ENCODE data around the gene CD84. TPM values are rescaled to one million over a fixed set of nuclear protein-coding genes. Genes with fewer than 3 reads are reported as not detected.
"Not testable (repeated sequence)": the region's sequence is repeated elsewhere in the genome, so short reads cannot be mapped to it uniquely, and the experiment has no call there.

Gene CD84
- total and polyA plus RNA-seq, 2 experiments from 2014 or later, result 0.23 to 0.74 TPM

GRCh38 chr1:160560806-160561205 lies 18.5 kb downstream of the CD84 start:
- Histone ChIP-seq H3K27ac (no peak overlapping the region), H3K9me3 (ENCODE audit: low read depth) (peaks cover 5% of the 10 kb centered on the region), H4K20me1 (ENCODE audit: insufficient read depth, poor library complexity, severe bottlenecking) (no peaks in the 10 kb centered on the region), H3K4me3 (no peak overlapping the region), H3K27me3 (no peaks in the 10 kb centered on the region), H3K4me1 (ENCODE audit: insufficient read depth) (no peaks in the 10 kb centered on the region), H3K79me2 (no peaks in the 10 kb centered on the region), H3K4me2 (no peak overlapping the region), H2AFZ (no peak overlapping the region), H3K9me2 (replicated peaks; ENCODE audit: insufficient read depth) (no peaks in the 10 kb centered on the region), H3K36me3 (replicated peaks; ENCODE audit: insufficient read depth, low read depth) (no peaks in the 10 kb centered on the region)
- DNase-seq (ENCODE audit: low spot score), result no peak
- TF ChIP-seq, protein P1, sequence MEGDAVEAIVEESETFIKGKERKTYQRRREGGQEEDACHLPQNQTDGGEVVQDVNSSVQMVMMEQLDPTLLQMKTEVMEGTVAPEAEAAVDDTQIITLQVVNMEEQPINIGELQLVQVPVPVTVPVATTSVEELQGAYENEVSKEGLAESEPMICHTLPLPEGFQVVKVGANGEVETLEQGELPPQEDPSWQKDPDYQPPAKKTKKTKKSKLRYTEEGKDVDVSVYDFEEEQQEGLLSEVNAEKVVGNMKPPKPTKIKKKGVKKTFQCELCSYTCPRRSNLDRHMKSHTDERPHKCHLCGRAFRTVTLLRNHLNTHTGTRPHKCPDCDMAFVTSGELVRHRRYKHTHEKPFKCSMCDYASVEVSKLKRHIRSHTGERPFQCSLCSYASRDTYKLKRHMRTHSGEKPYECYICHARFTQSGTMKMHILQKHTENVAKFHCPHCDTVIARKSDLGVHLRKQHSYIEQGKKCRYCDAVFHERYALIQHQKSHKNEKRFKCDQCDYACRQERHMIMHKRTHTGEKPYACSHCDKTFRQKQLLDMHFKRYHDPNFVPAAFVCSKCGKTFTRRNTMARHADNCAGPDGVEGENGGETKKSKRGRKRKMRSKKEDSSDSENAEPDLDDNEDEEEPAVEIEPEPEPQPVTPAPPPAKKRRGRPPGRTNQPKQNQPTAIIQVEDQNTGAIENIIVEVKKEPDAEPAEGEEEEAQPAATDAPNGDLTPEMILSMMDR (IDR thresholded peaks at IDR 0.05; ENCODE audit: poor library complexity), result no peak
- no peak for TF ChIP-seq EZH2 (IDR thresholded peaks at IDR 0.05; ENCODE audit: borderline replicate concordance)
- TF ChIP-seq EZH2phosphoT487 (IDR thresholded peaks at IDR 0.05; ENCODE audit: low read depth, severe bottlenecking, unreplicated experiment), result no peak

GRCh38 chr1:160560045-160560705 lies 19.1 kb downstream of the CD84 start:
- H3K36me3 ChIP-seq (replicated peaks; ENCODE audit: insufficient read depth, low read depth), result no peaks in the 10 kb centered on the region
- DNase-seq (ENCODE audit: low spot score), result no peak
- 89% methylated on average over 4 of the region's 4 CpGs for WGBS (ENCODE audit: low lambda C conversion rate, missing lambda C conversion rate)
- TF ChIP-seq EZH2 (IDR thresholded peaks at IDR 0.05; ENCODE audit: borderline replicate concordance) (no peak), EZH2phosphoT487 (IDR thresholded peaks at IDR 0.05; ENCODE audit: low read depth, severe bottlenecking, unreplicated experiment) (no peak)
- TF ChIP-seq, protein P1 (IDR thresholded peaks at IDR 0.05; ENCODE audit: poor library complexity), result no peak
- H3K4me2 ChIP-seq, result no peak overlapping the region
- H3K27me3 ChIP-seq, result no peaks in the 10 kb centered on the region
- no peaks in the 10 kb centered on the region for H3K4me1 ChIP-seq (ENCODE audit: insufficient read depth)
- no peak overlapping the region for H2AFZ ChIP-seq
- H4K20me1 ChIP-seq (ENCODE audit: insufficient read depth, poor library complexity, severe bottlenecking), result no peaks in the 10 kb centered on the region
- no peak overlapping the region for H3K27ac ChIP-seq
- no peaks in the 10 kb centered on the region for H3K9me2 ChIP-seq (replicated peaks; ENCODE audit: insufficient read depth)
- H3K79me2 ChIP-seq, result no peaks in the 10 kb centered on the region
- no peak overlapping the region for H3K4me3 ChIP-seq
- H3K9me3 ChIP-seq (ENCODE audit: low read depth), result peaks cover 5% of the 10 kb centered on the region

DNA sequence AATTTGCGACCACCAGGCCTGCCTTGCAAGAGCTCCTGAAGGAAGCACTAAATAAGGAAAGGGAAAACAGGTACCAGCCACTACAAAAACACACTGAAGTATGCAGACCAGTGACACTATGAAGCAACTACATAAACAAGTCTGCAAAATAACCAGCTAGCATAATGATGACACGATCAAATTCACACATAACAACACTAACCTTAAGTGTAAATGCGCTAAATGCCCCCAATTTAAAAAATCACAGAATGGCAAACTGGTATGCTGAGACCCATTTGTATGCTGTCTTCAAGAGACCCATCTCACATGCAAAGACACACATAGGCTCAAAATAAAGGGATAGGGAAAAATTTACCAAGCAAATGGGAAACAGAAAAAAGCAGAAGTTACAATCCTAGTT lies 19.9 kb downstream of the CD84 start:
- H3K36me3 ChIP-seq (replicated peaks; ENCODE audit: insufficient read depth, low read depth); H3K9me3 ChIP-seq (ENCODE audit: low read depth); H3K27ac ChIP-seq; H3K4me1 ChIP-seq (ENCODE audit: insufficient read depth); H4K20me1 ChIP-seq (ENCODE audit: insufficient read depth, poor library complexity, severe bottlenecking); H3K79me2 ChIP-seq; H3K27me3 ChIP-seq; H3K4me3 ChIP-seq; H3K4me2 ChIP-seq; H3K9me2 ChIP-seq (replicated peaks; ENCODE audit: insufficient read depth); H2AFZ ChIP-seq; DNase-seq (ENCODE audit: low spot score): not testable (repeated sequence)
- 94% methylated on average over 3 of the region's 3 CpGs for WGBS (ENCODE audit: low lambda C conversion rate, missing lambda C conversion rate)

DNA sequence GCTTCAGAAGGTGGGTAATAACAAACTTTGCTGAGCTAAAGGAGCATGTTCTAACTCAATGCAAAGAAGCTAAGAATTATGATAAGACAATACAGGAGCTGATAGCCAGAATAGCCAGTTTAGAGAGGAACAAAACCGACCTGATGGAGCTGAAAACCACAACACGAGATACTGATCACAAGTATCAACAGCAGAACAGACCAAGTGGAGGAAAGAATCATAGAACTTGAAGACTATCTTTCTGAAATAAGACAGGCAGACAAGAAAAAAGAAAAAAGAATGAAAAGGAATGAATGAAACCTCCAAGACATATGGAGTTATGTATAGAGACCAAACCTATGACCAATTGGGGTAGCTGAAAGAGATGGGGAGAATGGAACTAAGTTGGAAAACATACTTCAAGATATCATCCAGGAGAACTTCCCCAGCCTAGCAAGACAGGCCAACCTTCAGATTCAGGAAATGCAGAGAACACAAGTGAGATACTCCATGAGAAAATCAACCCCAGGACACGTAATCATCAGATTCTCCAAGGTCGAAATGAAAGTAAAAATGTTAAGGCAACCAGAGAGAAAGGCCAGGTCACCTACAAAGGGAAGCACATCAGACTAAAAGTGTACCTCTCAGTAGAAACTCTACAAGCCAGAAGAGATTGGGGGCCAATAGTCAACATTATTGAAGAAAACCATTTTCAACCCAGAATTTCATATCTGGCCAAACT lies 20.5 kb downstream of the CD84 start:
- no peak overlapping the region for H3K4me3 ChIP-seq
- H3K9me3 ChIP-seq (ENCODE audit: low read depth), result peaks cover 5% of the 10 kb centered on the region
- no peak overlapping the region for H3K4me2 ChIP-seq
- no peak overlapping the region for H3K27ac ChIP-seq
- WGBS (ENCODE audit: low lambda C conversion rate, missing lambda C conversion rate), result 83% methylated on average over 4 of the region's 4 CpGs
- no peaks in the 10 kb centered on the region for H4K20me1 ChIP-seq (ENCODE audit: insufficient read depth, poor library complexity, severe bottlenecking)
- no peaks in the 10 kb centered on the region for H3K27me3 ChIP-seq
- TF ChIP-seq EZH2 (IDR thresholded peaks at IDR 0.05; ENCODE audit: borderline replicate concordance) (no peak), EZH2phosphoT487 (IDR thresholded peaks at IDR 0.05; ENCODE audit: low read depth, severe bottlenecking, unreplicated experiment) (no peak)
- TF ChIP-seq, protein P1 (IDR thresholded peaks at IDR 0.05; ENCODE audit: poor library complexity), result no peak
- no peak for DNase-seq (ENCODE audit: low spot score)
- no peak overlapping the region for H2AFZ ChIP-seq
- H3K9me2 ChIP-seq (replicated peaks; ENCODE audit: insufficient read depth), result no peaks in the 10 kb centered on the region
- no peaks in the 10 kb centered on the region for H3K79me2 ChIP-seq
- H3K36me3 ChIP-seq (replicated peaks; ENCODE audit: insufficient read depth, low read depth), result no peaks in the 10 kb centered on the region
- H3K4me1 ChIP-seq (ENCODE audit: insufficient read depth), result no peaks in the 10 kb centered on the region
